ENCODE results near the gene MRPS16. TPM values are rescaled to one million over a fixed set of nuclear protein-coding genes. Genes with fewer than 3 reads are reported as not detected.

The MRPS16 gene
- 131 to 163 TPM (median 160 TPM) in 5 replicates for total RNA-seq (2022; extraction: Qiagen RNA extraction)

DNA sequence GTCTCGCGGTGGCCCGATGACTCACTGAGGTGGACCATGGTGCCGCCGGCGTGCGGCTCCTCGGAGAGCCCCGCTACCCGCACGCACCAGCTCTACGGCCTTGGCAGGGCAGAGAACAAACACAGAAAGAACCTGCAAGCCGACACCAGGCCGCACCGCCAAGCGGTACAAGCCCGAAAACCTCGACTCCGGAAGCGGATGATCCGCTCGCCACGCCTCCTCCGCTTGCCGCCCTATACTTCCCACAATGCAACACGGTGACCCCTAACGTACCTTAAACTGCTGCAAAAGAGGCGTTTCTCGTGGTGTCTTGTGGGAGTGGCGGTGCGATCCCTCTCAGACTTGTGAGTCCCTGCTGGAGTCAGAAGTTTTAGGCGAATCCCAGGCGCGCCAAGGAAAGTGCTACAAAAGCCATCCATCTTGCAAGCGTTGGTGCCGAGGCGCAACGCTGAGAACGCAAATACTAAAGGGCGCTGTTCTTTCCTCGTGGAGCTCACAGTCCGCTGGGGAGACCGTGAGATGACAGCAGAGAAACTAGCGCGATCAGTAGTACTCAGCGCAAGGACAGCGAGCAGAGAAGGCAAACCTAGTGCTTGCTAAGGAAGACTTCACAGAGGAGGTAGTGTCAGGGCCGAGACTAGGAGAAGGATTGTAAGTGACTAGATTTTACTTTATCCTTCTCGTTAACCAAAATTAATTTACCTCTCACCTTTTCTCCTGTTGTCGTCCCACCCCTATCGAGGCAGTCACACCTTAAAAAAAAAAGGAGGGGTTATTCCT lies at the start of gene MRPS16:
TSS of gene MRPS16 (minus strand) at position 200 of the 780 bp plus-strand sequence. CDS start at position 38, 162 bp downstream.

DNA sequence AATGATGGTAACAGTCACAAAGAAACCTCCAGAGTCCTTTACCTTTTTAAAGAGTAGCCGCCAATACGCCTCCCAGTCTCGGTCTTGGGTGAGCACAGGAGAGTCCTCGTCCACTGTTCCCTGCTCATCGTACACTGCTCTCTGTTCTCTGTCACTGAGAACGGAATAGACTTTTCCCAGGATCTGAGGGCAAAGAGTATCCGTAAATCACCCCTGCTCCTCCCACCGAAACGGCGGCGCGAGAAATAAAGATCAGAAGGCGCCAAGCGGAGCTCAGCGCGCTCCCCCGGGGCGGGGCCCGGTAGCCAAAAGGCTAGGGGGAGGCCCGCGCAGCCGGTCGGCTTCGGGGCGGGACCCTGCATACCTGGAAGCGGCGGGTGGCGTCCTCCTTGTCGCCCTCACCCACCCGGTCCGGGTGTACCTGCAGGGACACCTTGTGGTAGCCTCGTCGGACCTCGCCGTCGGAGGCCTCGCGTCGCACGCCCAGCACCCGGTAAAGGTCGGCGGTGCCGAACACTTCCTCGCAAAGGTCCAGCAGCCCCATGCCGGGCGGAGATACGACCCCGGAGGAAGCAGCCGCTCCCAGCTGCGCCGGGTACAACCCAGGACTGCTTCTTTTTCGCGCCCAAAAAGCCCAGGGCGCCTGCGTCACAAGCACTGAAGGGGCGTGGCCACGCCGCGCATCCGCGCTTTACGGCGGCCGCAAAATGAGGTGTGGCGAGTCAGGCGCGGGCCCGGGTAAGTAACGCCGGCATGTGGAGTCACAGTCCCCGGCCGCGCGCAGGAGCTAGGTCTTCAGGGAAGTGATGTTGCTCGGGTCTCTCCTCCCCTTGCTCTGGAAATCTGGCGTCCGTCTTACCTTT lies 5.6 kb downstream of the MRPS16 start, which contains the start of gene DNAJC9:
TSS of gene DNAJC9 (minus strand) at position 610 of the 863 bp plus-strand sequence. CDS start at position 544, 66 bp downstream.

Other genes with a start within 250 kb of the MRPS16 start
- gene P4HA1, start 155.8 kb downstream of the MRPS16 start, total RNA-seq (2022; extraction: Qiagen RNA extraction), result 19.5 to 24.6 TPM (median 23.7 TPM) in 5 replicates
- gene NUDT13, start 142.2 kb downstream of the MRPS16 start, total RNA-seq (2022; extraction: Qiagen RNA extraction), result 2.4 to 3.7 TPM (median 2.7 TPM) in 5 replicates
- 25.2 to 30.7 TPM (median 28.7 TPM) in 5 replicates for gene ECD, start 84.6 kb downstream of the MRPS16 start, total RNA-seq (2022; extraction: Qiagen RNA extraction)
- 7.0 to 8.6 TPM (median 7.3 TPM) in 5 replicates for gene FAM149B1, start 84.5 kb downstream of the MRPS16 start, total RNA-seq (2022; extraction: Qiagen RNA extraction)
- gene DNAJC9, start 5.4 kb downstream of the MRPS16 start, total RNA-seq (2022; extraction: Qiagen RNA extraction), result 45.4 to 50.9 TPM (median 46.3 TPM) in 5 replicates
- 0.08 to 0.20 TPM (median 0.14 TPM) in 5 replicates for gene CFAP70, start 106.2 kb upstream of the MRPS16 start, total RNA-seq (2022; extraction: Qiagen RNA extraction)
- 108 to 114 TPM (median 109 TPM) in 5 replicates for gene ANXA7, start 161.4 kb upstream of the MRPS16 start, total RNA-seq (2022; extraction: Qiagen RNA extraction)
- gene MSS51, start 180.9 kb upstream of the MRPS16 start, total RNA-seq (2022; extraction: Qiagen RNA extraction), result 0.26 to 0.57 TPM (median 0.38 TPM) in 5 replicates
- gene PPP3CB, start 243.4 kb upstream of the MRPS16 start, total RNA-seq (2022; extraction: Qiagen RNA extraction), result 16.2 to 18.3 TPM (median 16.9 TPM) in 5 replicates